PFSK-1 (cell line): Measurements from ENCODE around the gene ACTN1.

Source experiments
- FOXP2 ChIP-seq: optimal IDR thresholded peaks from 2 replicates; pipeline ENCODE3; 2011; ENCODE audit warnings: borderline replicate concordance, control low read depth, inconsistent platforms; ENCODE audit not compliant: insufficient read depth; ENCODE audit errors: extremely low read length, extremely low read depth
- REST ChIP-seq, 2 experiments: IDR thresholded peaks; 2 replicates each; pipeline versions ENCODE4 v1.6.1 to v1.8.0; 2011 to 2012; ENCODE audit warnings: low read depth in 2 of 2, low read length in 2 of 2, control low read depth in 1 of 2, inconsistent platforms in 1 of 2, mild to moderate bottlenecking in 1 of 2, moderate library complexity in 1 of 2; ENCODE audit not compliant: insufficient read depth in 1 of 2

- TF ChIP-seq FOXP2 (no peak), REST (IDR thresholded peaks at IDR 0.05; ENCODE audit: insufficient read depth in 1 of 2, low read depth in 2 of 2, low read length in 2 of 2) (no peak)
Measured at GRCh38 chr14:68854421-68854820, 124.7 kb downstream of the ACTN1 start.
